SKM-1 (cell line): ENCODE measurements around the gene PITPNM1.
"Not testable (repeated sequence)": the region's sequence is repeated elsewhere in the genome, so short reads cannot be mapped to it uniquely, and the experiment has no call there.

ENCODE experiments used
- DNase-seq: peaks from one replicate; lab custom pipeline; 2025; ENCODE audit not compliant: unreplicated experiment; lab: John Stamatoyannopoulos, UW

Gene PITPNM1

DNA sequence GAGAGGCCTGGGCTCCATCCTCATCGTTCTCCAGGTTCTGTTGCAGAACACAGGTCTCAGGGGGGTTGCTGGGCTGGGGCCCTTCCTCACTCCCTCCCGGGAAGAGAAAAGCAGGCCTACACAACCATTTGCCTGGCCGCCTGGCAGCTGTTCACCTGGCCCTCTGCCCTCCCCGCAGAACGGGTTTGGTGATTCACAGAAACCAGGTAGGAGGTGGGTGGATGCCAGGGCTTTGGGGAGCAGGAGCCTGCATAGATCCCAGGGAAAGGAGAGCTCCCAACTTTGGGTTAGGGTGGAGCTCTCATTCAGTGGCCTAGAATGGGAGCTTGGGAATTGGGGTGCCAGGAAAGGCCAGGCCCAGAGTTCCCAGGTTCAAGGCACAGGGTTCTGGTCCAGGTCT lies 37.1 kb downstream of the PITPNM1 start:
- no peak for DNase-seq

DNA sequence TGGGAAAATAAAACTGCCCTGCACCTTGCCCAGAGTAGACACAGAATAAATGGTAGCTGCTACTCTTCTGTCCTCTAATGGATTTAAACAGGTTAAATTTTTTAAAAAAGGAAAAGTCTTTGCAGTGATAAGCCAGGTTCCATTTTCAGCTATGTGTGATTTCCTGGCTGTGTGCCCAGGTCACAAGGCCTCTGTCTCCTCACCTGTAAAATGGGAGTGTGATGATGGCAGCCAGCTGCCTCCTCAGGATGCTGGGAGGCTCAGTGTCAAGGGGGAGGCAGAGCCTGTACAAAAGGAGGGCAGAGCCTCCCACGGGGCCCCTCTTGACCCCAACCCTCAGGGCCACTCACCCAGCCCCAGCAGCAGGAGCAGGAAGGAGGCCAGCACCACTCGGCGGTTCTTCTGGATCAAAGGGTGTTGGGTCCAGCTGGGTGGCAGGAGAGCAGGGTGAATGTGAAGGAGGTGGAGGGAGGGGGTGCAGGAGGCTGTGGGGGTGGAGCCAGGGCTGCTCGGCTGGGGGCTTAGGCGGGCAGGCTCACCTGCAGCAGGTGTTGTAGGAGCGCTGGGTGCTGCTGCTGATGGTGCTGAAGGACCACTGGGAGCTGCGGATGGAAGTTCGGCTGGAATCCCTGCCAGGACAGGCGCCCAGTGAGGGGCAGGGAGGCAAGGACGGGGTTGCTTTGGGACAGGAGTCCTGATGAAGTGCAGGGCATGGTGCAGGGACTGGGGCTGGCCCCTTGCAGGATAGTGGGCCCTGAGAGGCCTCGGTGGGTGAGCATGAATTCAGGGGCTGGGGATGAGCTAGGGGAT lies 38.0 kb downstream of the PITPNM1 start:
- no peak for DNase-seq

DNA sequence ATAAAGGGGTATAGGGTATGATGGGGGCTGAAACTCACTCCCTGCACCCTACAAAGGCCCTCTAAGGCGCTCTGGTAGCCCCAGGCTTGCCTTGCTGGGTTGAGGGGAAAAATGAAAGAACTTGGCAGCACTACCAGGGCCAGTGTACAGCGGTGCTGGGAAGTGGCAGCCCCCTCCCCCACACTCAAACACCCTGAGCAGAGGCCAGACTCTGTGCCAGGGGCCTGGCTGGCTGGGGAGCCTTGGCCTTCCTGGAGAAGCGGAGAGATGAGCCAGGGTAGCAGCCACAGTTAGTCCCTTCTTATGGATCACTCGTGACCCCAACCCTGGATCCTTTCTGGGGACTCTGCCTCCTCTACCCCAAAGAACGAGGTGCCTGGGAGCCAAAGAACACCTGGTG lies 38.8 kb downstream of the PITPNM1 start:
- no peak for DNase-seq

DNA sequence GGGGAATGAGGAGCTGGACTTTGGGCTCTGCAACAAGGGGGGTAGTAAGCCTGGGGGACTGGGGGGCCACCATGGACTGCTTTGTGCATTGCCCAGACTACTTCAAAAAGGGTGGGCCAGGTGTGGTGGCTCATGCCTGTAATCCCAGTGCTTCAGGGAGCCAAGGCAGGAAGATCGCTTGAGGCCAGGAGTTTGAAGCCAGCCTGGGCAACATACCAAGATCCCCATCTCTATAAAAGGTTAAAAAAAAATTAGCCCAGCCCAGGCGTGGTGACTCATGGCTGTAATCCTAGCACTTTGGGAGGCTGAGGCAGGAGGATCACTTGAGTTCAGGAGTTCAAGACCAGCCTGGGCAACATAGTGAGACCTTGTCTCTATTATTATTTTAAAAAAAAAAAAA lies 39.6 kb downstream of the PITPNM1 start:
- not testable (repeated sequence) for DNase-seq

DNA sequence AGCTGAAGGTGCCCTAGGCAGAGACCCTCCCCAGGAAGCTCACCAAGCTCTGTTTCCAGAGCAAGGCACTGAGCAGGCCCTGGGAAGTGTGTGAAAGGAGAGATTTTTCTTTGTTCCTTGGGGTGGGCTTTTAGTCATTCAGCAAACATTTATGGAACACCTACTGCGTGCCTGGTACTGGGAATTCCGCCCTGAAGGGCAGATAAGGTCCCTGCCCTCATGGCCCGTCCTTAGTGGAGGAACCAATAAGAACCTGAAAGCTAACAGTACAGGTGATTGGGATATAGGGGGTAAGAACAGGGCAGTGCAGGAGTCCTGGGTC lies 40.0 kb downstream of the PITPNM1 start:
- no peak for DNase-seq

DNA sequence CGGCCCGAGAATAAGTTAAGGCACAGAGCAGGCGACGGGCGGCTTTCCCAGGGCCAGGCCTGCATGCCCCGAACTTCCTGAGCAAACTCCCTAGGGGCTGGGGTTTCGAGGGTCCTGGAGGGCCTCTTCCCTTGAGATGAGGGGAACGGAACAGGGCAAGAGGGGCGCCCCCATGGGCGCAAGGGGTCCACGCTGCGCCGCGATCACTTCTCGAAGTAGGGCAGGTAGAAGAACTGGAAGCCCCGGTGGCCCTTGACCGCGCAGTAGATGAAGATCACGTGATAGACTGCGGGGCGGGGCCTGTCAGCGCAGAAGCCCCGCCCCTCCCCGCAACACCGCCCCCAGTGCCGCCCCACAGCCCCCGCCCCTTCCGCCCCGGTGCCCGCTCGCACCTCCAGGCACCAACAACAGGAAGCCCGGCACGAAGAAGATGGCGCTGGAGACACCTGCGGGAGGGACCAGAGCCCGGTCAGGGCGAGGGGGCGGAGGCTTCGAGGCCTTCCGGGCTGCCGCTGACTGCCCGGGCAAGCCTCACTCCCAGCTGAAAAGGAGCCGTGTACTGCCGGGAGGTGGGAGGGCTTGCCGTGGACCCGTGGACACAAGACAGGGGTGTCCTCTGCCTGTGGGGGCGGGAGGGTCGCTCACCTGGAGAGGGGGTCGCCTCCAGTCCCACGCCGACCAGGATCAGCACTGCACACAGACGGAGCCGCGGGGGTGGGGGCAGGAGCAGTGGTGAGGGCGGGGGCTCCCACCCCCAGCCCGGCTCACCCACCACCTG lies 40.6 kb downstream of the PITPNM1 start:
- DNase-seq, result peak; percentile 68

DNA sequence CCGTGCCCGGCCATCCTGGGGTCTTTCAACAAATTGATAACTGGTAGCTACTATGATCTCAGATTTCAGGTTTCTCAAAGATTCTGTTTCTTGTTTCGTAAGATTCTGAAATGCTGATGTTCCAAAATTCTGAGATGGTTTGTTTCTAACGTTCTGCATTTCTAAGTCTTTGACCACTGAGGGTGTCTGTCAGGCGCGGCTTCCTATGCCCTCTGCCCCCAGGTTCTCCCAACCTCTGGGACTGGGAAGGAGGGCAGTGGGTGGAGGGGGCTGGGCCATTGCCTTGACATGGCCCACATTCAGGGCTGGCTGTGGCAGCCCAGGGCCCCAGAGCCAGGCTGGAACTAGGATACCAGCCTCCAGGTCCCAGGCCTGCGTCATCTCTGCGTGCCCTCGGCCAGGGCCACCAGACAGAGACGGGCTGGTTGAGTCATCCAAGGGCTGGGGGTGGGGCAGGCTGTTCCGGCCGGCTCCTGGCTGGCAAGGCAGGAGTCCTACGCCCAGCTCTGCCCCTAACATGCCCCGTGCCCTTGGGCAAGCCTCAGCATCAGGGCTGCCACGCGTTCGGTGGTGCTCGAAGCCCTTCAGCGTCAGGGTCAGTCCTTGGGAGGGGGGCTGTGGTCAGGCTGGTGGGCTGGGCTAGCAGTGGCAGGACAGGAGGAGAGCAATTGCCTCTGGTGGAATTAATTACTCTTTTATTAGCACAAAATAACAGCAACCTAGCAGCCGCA lies 41.3 kb downstream of the PITPNM1 start:
- peak; percentile 20 for DNase-seq

- DNase-seq, result no peak
Observed at GRCh38 chr11:67463186-67463585, 42.0 kb downstream of the PITPNM1 start.

DNA sequence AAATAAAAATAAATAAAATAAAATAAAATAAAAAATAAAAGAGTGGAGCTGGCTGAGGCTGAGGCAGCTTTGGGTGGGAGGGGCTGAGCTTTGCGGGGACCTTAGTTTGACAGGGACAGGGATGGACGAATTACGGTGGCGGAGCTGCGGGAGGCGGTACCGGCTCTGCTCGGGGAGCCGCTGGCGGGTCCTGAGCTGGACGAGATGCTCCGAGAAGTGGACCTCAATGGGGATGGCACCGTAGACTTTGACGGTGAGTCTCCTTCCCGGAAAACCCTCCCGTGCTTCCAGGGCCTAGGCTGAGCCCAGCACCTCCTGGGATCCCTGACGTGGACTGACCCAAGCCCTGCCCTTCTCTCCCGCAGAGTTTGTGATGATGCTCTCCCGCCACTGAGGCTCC lies 46.9 kb downstream of the PITPNM1 start:
- DNase-seq, result no peak

- DNase-seq, result no peak
Observed at GRCh38 chr11:67457453-67457852, 47.7 kb downstream of the PITPNM1 start.

- DNase-seq, result no peak
Observed at GRCh38 chr11:67456068-67456705, 49.0 kb downstream of the PITPNM1 start.

DNA sequence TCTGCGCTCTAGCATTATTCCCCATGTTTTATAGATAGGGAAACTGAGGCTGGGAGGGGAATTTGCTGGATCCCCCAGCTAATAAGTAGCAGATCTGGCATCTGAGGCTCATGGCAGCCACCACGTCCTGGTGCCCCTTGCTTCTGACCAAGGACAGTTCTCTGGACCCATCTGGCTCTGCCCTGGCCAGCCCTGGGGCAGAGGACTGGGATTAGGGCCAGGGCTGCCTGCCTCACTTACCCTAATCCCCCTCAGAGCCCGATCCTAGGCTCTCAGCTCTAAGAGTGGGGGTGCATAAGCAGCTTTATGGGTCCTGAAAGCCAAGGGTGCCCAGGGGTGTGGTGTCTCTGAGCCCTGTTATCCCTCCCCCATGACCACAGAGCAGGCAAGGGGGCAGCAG lies 50.1 kb downstream of the PITPNM1 start, which contains the start of gene CABP4:
CABP4 (plus strand) TSS at position 301 of the 400 bp plus-strand sequence; CDS start at position 371, 70 bp downstream.
- DNase-seq, result no peak

GRCh38 chr11:67453816-67454732 lies 51.1 kb downstream of the PITPNM1 start:
- no peak for DNase-seq

GRCh38 chr11:67452141-67452952 lies 52.8 kb downstream of the PITPNM1 start, which contains the start of gene GPR152:
Gene GPR152, minus strand, starts transcription at chr11:67452729. Its CDS starts 5 bp downstream, at chr11:67452724.
- DNase-seq, result no peak

- no peak for DNase-seq
Observed at GRCh38 chr11:67451658-67451976, 53.5 kb downstream of the PITPNM1 start.

GRCh38 chr11:67450796-67451657 lies 54.1 kb downstream of the PITPNM1 start:
- no peak for DNase-seq

DNA sequence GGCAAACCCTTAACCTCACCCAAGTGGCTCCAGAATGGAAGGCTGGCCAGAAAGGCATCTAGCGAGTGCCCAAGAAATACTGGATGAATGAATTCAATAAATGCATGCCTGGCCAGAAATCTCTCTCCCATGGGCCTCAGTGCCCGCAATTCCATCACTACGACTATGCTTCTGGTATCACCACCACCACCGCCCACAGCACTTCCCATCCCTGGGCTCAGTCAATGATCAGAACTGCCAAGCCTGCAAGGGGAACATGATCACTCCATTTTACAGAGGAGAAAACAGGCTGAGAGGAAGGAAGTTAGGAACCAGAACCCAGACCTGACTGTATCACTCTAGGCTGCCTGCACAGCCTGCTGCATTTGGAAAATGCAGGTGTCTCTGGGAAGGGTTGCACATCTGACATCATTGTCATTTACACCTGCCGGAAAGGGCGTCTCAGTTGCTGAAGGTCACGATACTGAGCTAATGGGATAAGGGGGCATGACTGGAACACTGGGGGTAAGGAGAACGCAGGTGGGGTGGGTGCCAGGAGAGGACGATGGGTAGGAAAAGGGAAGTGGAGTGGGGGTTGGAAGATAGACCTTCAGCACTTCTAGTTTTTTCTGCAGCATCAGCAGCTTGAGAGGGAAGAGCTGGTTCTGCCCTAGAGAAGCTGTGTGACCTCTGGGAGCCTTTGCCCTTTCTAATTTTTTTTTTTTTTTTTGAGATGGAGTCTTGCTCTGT lies 55.9 kb downstream of the PITPNM1 start:
- DNase-seq, result peak; percentile 46

DNA sequence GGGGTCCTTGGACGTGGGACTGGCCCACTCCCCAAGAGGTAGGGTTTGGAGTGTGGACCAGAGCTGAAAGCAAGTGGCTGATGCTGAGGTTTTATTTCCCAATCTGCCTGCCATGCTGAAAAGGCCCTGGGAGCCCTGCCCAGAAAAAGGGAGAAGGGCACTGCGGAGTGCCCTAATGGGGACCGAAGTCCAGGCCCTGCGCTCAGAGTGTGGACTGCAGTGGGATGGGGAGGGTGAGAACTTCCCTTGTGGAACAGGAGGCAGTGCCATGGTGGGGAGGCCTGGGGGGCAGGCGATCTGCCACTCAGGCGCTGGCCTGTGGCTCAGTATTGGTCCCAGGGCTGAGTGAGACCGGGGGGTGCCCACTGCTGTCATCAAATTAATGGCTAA lies 56.9 kb downstream of the PITPNM1 start:
- DNase-seq, result no peak
